Hepatocyte (in vitro differentiated cells): ENCODE data around the gene FBXO36.

Experiments
- EZH2 ChIP-seq: fragments of 200-600 bp; sonication (generic); IDR thresholded peaks from 2 replicates; pipeline ENCODE4 v1.6.1; 2016; ENCODE audit warnings: antibody characterized with exemption, mild to moderate bottlenecking, borderline replicate concordance
- EZH2phosphoT487 ChIP-seq: fragments of 200-600 bp; sonication (generic); IDR thresholded peaks from one replicate; pipeline ENCODE4 v1.6.1; 2018; ENCODE audit warnings: antibody characterized with exemption, mild to moderate bottlenecking, low read depth, moderate library complexity; ENCODE audit not compliant: unreplicated experiment, severe bottlenecking
- TF ChIP-seq, protein P1 (sequence below): fragments of 200-600 bp; sonication (generic); IDR thresholded peaks from 2 replicates; pipeline ENCODE4 v1.5.1; 2016; ENCODE audit warnings: antibody characterized with exemption, mild to moderate bottlenecking; ENCODE audit not compliant: poor library complexity

DNA sequence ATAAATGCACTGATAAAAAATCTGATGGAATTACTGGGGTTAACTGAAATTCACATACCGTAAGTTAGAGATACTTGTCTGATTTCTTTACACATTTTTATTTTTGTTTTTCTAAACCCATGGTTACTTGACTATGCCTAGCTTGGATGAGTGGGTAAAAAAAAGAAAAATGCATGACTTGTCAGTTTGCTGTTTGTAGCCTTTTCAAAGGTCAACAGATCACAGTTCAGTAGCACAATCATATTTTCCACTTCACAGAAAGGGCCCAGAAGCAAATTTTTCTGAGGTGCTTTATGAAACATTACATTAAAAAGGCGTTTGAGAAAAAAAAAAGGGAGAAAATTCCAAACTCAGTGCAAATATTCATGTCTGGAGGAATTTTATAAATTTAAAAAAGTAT, 130.0 kb downstream of the FBXO36 start:
- TF ChIP-seq EZH2phosphoT487, result no peak
- TF ChIP-seq, protein P1, sequence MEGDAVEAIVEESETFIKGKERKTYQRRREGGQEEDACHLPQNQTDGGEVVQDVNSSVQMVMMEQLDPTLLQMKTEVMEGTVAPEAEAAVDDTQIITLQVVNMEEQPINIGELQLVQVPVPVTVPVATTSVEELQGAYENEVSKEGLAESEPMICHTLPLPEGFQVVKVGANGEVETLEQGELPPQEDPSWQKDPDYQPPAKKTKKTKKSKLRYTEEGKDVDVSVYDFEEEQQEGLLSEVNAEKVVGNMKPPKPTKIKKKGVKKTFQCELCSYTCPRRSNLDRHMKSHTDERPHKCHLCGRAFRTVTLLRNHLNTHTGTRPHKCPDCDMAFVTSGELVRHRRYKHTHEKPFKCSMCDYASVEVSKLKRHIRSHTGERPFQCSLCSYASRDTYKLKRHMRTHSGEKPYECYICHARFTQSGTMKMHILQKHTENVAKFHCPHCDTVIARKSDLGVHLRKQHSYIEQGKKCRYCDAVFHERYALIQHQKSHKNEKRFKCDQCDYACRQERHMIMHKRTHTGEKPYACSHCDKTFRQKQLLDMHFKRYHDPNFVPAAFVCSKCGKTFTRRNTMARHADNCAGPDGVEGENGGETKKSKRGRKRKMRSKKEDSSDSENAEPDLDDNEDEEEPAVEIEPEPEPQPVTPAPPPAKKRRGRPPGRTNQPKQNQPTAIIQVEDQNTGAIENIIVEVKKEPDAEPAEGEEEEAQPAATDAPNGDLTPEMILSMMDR, result no peak
- TF ChIP-seq EZH2, result no peak
